Measurements from ENCODE around the gene GREM2.

Gene GREM2

GRCh38 chr1:240611619-240612480 is at the start of gene GREM2:
TSS of gene GREM2 (minus strand) at chr1:240612155. CDS start at chr1:240493475, 118,680 bp downstream.
- peak; percentile 93 for DNase-seq (ENCODE audit: low read depth, low spot score)

- DNase-seq (ENCODE audit: low read depth, low spot score): peak; percentile 65
Observed at GRCh38 chr1:240658312-240658960, 46.5 kb upstream of the GREM2 start.

GRCh38 chr1:240656531-240656930 is 44.6 kb upstream of the GREM2 start:
- no peak for DNase-seq (ENCODE audit: low read depth, low spot score)

- no peak for DNase-seq (ENCODE audit: low read depth, low spot score)
Observed at GRCh38 chr1:240652961-240653409, 41.0 kb upstream of the GREM2 start.

DNA sequence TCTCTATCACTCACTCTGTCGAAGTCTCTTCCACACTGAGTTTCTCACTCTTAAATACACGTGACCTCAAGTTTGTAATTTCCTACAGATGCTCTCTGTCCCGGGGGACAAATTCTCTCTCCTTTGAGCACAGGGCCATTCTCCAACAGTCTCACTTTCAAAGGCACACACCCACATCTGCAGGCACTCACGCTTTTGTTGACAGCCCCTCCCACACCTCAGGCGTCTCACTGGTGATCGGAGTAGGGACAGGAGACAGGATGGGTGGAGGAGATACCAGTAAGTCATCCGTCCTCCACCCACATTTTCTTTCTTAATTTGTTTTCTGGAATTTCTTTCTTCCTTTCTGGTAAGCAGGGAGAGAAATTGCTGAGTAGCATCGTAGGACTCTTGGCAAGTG is 40.6 kb upstream of the GREM2 start:
- DNase-seq (ENCODE audit: low read depth, low spot score): no peak

GRCh38 chr1:240650877-240651276 is 38.9 kb upstream of the GREM2 start:
- DNase-seq (ENCODE audit: low read depth, low spot score): no peak

DNA sequence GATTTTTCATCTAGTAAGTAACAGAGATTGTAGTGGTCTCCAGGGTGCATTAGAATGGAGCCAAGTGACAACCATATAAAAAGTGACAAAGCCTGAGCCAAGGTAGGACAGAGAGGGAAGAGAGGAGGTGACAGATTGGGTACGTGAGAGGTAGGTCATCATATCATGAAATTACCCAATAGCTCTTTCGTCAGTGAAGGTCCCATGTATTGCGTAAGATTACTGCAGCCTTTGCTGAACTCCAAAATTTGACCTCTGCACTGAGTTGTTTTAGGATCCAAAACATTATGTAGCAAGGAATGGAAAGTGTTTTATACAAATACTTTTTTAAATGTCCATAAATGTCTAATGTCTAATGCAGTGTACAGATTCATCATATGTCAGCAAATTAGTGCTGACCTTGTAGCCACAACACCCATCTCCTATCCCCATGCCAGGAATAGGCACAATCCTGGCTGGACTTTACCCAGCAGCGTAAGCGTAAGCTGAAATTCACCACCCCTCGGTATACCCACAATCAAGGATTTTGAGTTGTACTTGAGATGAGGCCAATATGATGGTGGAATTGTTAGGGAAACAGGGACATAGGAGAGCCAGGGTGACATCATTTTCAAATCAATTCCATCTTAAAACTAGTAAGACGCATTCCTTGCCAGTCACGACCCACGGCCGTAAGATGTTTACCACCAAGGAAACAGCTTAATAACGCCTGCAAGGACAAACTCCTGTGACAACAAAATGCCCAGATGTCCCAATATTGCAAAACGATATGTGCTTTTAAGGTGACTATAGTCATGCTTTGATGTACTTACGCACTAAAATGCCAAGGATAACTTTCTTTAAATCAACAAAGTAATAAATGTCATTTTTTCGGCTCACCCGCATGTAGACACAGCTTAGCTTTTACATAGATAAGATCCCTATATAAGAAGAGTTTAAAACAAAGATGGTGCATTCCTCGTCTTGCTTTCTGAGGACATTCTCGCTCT is 38.1 kb upstream of the GREM2 start:
- no peak for DNase-seq (ENCODE audit: low read depth, low spot score)

- DNase-seq (ENCODE audit: low read depth, low spot score): peak; percentile 11
Observed at GRCh38 chr1:240646571-240647240, 34.8 kb upstream of the GREM2 start.

DNA sequence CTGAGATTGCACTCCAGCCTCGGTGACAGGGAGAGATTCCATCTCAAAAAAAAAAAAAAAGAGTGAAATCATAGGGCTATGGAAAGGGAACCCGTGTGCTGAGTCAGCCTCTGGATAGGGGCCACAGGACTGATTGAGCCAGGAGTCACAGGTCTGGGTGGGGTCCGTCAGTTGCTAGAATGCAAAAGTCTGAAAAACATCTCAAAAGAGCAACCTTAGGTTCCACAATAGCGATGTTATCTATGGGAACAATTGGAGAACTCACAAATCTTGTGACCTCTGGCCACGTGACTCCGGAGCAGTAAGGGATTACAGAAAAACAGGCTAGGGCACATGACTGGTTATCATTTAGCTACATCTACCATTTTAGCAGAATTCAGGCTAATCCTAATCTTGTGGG is 32.8 kb upstream of the GREM2 start:
- DNase-seq (ENCODE audit: low read depth, low spot score): peak; percentile 20

GRCh38 chr1:240635466-240636256 is 23.7 kb upstream of the GREM2 start:
- no peak for DNase-seq (ENCODE audit: low read depth, low spot score)

GRCh38 chr1:240630409-240630808 is 18.5 kb upstream of the GREM2 start:
- DNase-seq (ENCODE audit: low read depth, low spot score): no peak

GRCh38 chr1:240621249-240621648 is 9.3 kb upstream of the GREM2 start:
- DNase-seq (ENCODE audit: low read depth, low spot score): peak; percentile 58

DNA sequence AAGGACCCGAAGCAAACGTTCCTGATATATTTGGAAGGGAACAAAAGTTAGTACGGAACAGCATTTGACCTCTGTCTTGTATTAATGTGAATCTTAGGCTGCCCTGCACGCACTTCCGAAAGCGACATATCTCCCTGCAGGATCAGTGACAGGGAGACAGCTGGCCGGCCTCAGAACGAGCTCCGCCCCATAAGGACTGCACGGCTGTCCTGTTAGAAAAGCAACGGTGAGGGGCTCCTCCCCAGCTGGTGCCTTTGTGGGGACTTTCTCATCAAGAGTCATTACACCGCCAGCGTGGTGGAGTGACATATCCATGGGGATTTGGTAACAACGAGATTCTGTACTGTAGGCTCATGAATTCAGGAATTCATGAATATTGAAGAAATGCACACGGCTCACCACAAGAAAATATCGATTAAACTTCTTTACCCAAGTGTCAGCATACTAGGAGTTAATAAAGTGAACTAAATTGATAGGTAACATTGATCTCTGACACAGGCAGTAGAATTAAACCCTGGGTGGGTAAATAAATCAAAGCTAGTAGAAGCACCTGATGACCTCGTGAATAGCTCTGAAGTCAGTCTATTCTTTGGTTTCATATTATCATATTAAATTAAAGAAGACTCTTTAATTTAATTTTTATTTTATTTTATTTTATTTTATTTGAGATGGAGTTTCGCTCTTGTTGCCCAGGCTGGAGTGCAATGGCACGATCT is 8.1 kb upstream of the GREM2 start:
- DNase-seq (ENCODE audit: low read depth, low spot score): no peak

DNA sequence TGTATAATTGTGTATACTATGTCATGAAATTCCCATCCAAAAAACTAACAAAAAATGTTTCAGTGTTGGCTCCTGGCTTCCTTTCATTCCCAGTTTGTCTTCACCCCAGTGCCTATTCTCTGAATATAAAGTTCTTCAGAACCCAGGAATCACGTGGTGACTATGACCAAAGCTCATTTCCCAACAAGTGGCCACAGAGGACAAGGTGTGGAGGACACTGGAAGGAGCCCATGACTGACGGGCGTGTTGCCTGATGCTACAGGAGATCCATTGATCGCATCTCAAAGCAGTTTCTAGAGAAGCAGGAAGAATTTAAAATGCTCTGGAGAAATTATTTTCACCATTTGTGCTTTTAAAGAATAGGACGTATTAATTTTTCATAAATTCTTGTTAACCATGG is 7.4 kb upstream of the GREM2 start:
- DNase-seq (ENCODE audit: low read depth, low spot score): no peak

GRCh38 chr1:240618946-240619345 is 7.0 kb upstream of the GREM2 start:
- DNase-seq (ENCODE audit: low read depth, low spot score): peak; percentile 11

DNA sequence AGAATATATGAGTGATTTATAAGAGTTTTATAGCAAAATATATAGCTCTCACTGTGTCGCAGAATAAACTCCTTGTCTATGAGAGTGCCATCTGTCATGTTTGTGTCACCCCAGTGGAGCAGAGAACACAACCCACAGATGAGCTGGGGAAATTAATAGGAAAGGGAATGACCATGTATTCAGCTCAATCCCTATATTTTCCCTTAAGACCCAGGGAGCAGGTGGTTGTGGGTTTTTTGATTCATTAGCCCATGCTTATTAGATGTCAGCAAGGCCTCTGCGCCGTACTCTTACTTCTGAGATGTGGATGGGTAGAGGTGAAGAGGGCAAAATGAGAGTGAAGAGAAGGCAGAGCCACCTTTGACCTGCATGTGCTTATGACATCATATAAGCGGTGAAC is 4.1 kb upstream of the GREM2 start:
- no peak for DNase-seq (ENCODE audit: low read depth, low spot score)

GRCh38 chr1:240613356-240614142 is 1.6 kb upstream of the GREM2 start:
- peak; percentile 15 for DNase-seq (ENCODE audit: low read depth, low spot score)

DNA sequence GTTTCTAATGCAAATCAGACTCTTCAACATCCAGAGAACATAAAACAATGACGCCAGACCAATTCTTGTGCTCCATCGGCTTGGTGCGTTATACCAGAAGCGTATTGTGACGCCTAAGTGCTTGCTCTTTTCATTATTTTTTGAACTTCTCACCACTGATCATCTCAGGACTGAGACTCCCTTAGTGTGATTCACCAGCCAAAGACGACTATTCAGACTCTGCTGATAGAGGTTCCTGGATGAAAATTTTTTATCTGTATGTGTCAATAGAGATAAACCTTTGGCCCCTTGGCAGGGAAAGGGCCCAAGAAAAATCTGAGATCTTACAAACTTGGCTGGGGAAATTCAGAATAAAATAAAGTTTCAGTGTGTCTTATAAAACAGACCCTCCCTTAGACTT is 856 bp upstream of the GREM2 start:
- DNase-seq (ENCODE audit: low read depth, low spot score): peak; percentile 15

GRCh38 chr1:240611228-240611618 is 732 bp downstream of the GREM2 start:
- no peak for DNase-seq (ENCODE audit: low read depth, low spot score)

All from astrocyte of the hippocampus (primary cell).